Measurements from ENCODE around the gene SPTBN1. TPM values are rescaled to one million over a fixed set of nuclear protein-coding genes. Genes with fewer than 3 reads are reported as not detected.
A peak's percentile ranks its signal among the peaks of the same experiment; 100 is the strongest.
"Not testable (repeated sequence)": the region's sequence is repeated elsewhere in the genome, so short reads cannot be mapped to it uniquely, and the experiment has no call there.

Gene SPTBN1
- total RNA-seq, 1 experiment from 2014 or later, result 171 TPM

DNA sequence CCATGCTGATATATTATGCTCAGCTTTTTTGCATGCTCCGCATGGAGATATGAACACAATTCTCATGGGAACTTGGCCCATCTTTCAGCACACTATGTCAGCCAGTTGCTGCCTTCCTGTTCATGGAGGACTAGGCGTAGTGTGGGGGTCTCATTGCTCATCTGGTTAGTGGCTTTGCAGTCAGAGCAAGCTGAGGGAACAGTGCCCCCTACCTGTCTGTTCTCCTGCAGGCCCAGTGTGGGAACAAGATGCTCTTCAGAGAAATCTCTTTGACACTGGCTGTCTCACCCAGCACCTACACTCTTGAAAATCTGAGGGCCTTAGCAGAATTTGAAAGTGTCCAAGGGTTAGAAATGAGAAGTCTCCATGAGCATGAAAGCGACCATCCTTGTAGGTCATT lies 47.1 kb downstream of the SPTBN1 start:
- no peak overlapping the region for H3K4me3 Mint-ChIP-seq (ENCODE audit: unreplicated experiment)
- no peak overlapping the region for H3K27ac Mint-ChIP-seq (ENCODE audit: low read depth, unreplicated experiment)
- peak; percentile 38 for DNase-seq (ENCODE audit: unreplicated experiment)
- ChIA-PET CTCF (interaction anchor here (0.6 to 2.8 kb wide), 16 partner anchors 9 to 396 kb away, joined by 3 to 19 read pairs (median 3); no protein-coding TSS in a partner anchor), POLR2A (no interaction called here)
- BruUV-seq (replicated peaks), result no TSS peak
- intact Hi-C loops (cut with micrococcal nuclease), result loop anchor here (1.0 kb wide), 2 partner anchors 297 to 395 kb away; no protein-coding TSS in a partner anchor
- H3K4me1 Mint-ChIP-seq (ENCODE audit: insufficient read depth, unreplicated experiment), result no peaks in the 10 kb centered on the region
- no peaks in the 10 kb centered on the region for H3K36me3 Mint-ChIP-seq (ENCODE audit: insufficient read depth, unreplicated experiment)
- no peaks in the 10 kb centered on the region for H3K9me3 Mint-ChIP-seq (ENCODE audit: unreplicated experiment)
- no peaks in the 10 kb centered on the region for H3K27me3 Mint-ChIP-seq (ENCODE audit: insufficient read depth, unreplicated experiment)
- TF ChIP-seq, protein P1, sequence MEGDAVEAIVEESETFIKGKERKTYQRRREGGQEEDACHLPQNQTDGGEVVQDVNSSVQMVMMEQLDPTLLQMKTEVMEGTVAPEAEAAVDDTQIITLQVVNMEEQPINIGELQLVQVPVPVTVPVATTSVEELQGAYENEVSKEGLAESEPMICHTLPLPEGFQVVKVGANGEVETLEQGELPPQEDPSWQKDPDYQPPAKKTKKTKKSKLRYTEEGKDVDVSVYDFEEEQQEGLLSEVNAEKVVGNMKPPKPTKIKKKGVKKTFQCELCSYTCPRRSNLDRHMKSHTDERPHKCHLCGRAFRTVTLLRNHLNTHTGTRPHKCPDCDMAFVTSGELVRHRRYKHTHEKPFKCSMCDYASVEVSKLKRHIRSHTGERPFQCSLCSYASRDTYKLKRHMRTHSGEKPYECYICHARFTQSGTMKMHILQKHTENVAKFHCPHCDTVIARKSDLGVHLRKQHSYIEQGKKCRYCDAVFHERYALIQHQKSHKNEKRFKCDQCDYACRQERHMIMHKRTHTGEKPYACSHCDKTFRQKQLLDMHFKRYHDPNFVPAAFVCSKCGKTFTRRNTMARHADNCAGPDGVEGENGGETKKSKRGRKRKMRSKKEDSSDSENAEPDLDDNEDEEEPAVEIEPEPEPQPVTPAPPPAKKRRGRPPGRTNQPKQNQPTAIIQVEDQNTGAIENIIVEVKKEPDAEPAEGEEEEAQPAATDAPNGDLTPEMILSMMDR (IDR thresholded peaks at IDR 0.05; ENCODE audit: unreplicated experiment), result peak; percentile 50

DNA sequence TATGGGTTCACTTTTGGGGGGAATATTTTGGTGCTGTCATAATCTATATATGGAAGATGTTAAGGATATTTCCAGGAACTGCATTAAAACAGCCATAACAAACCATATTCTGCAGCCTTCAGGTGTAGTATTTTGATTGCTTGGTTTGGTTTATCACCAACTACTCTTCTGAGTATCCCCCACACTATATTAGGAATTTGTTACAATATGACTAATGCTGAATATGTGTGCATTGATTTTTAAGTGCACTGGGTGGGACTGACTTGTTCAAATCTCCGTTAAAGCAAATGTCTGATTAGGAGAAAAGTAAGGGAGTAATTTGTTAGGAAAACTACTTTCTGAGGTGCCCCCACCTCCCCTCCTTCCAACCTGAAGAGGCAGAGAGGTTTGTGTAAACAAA lies 47.7 kb downstream of the SPTBN1 start:
- CTCF ChIA-PET, result interaction anchor here (0.6 to 2.8 kb wide), 7 partner anchors 13 to 1916 kb away, joined by 3 to 19 read pairs (median 3); no protein-coding TSS in a partner anchor
- H3K9me3 Mint-ChIP-seq (ENCODE audit: unreplicated experiment), result no peaks in the 10 kb centered on the region
- H3K4me1 Mint-ChIP-seq (ENCODE audit: insufficient read depth, unreplicated experiment), result no peaks in the 10 kb centered on the region
- no TSS peak for BruUV-seq (replicated peaks)
- POLR2A ChIA-PET, result no interaction called here
- H3K27me3 Mint-ChIP-seq (ENCODE audit: insufficient read depth, unreplicated experiment), result no peaks in the 10 kb centered on the region
- no peak overlapping the region for H3K27ac Mint-ChIP-seq (ENCODE audit: low read depth, unreplicated experiment)
- H3K4me3 Mint-ChIP-seq (ENCODE audit: unreplicated experiment), result no peak overlapping the region
- TF ChIP-seq, protein P1 (IDR thresholded peaks at IDR 0.05; ENCODE audit: unreplicated experiment), result no peak
- no peaks in the 10 kb centered on the region for H3K36me3 Mint-ChIP-seq (ENCODE audit: insufficient read depth, unreplicated experiment)
- intact Hi-C loops (cut with micrococcal nuclease), result loop anchor here (1.0 kb wide), 2 partner anchors 298 to 396 kb away; no protein-coding TSS in a partner anchor
- no peak for DNase-seq (ENCODE audit: unreplicated experiment)

DNA sequence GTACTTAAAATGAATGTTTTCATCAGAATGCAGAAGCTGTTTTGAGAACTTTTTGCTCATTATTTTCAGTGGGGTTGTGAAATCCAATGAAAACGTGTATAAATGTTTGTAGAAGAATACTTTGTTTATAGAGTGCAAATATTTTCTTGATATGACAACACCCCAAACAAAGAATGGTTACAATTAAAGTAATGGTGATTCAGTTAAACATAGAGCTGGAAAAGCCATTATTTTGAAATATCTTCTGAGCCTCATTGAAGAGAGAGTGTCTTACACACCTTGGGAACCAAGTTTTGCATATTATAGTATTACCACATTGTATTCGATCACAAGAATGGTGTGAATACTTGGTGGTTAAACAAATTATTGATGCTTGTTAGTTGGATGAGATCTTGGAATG lies 48.7 kb downstream of the SPTBN1 start:
- POLR2A ChIA-PET, result no interaction called here
- Mint-ChIP-seq H3K27me3 (ENCODE audit: insufficient read depth, unreplicated experiment) (no peaks in the 10 kb centered on the region), H3K27ac (ENCODE audit: low read depth, unreplicated experiment) (no peak overlapping the region), H3K36me3 (ENCODE audit: insufficient read depth, unreplicated experiment) (no peaks in the 10 kb centered on the region), H3K4me3 (ENCODE audit: unreplicated experiment) (no peak overlapping the region), H3K9me3 (ENCODE audit: unreplicated experiment) (no peaks in the 10 kb centered on the region), H3K4me1 (ENCODE audit: insufficient read depth, unreplicated experiment) (no peaks in the 10 kb centered on the region)
- TF ChIP-seq, protein P1 (IDR thresholded peaks at IDR 0.05; ENCODE audit: unreplicated experiment), result no peak
- CTCF ChIA-PET, result interaction anchor here (0.5 to 1.9 kb wide), 5 partner anchors 14 to 550 kb away, joined by 3 to 7 read pairs (median 5); no protein-coding TSS in a partner anchor
- no peak for DNase-seq (ENCODE audit: unreplicated experiment)
- intact Hi-C loops (cut with micrococcal nuclease), result no loop called here
- BruUV-seq (replicated peaks), result no TSS peak

DNA sequence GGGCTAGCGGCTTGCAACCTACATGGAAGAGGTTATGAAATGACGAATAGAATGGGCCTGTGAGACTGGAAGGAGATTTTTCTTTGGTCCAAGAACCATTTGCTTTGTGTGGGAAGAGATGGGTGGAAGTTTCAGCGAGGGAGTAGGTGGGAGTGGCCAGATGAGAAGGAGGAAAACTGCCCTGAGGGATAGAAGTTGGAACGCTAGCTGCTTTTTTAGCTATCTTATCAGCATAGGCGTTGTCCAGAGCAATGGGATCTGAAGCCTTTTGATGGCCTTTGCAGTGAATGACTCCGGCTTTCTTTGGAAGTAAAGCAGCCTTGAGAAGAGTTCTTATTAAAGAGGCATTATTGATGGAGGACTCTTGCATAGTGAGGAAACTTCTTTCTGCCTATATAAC lies 52.4 kb downstream of the SPTBN1 start:
- intact Hi-C loops (cut with micrococcal nuclease), result no loop called here

DNA sequence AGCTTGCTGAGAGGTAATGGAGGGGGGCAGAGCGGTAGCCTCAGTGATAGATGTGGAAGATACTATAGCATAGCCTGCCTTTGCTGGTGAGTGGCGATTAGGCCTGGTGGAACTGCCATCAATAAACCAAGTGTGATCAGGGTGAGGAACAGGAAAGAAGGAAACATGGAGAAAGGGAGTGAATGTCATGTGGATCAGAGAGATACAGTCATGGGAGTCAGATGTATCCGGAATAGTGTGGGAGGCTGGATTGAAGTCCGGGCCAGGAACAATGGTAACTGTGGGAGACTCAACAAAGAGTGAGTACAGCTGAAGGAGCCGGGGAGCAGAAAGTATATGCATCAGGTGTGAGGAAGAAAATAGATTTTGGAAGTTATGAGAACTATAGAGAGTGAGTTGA lies 52.9 kb downstream of the SPTBN1 start:
- POLR2A ChIA-PET; DNase-seq (ENCODE audit: unreplicated experiment); BruUV-seq (replicated peaks); H3K9me3 Mint-ChIP-seq (ENCODE audit: unreplicated experiment); H3K27ac Mint-ChIP-seq (ENCODE audit: low read depth, unreplicated experiment); H3K27me3 Mint-ChIP-seq (ENCODE audit: insufficient read depth, unreplicated experiment); H3K4me3 Mint-ChIP-seq (ENCODE audit: unreplicated experiment); intact Hi-C loops (cut with micrococcal nuclease); H3K4me1 Mint-ChIP-seq (ENCODE audit: insufficient read depth, unreplicated experiment); H3K36me3 Mint-ChIP-seq (ENCODE audit: insufficient read depth, unreplicated experiment): not testable (repeated sequence)
- CTCF ChIA-PET, result interaction anchor here (0.7 kb wide), 1 partner anchor 407 kb away, joined by 3 read pairs; no protein-coding TSS in a partner anchor

More for the DNA sequence above, 52.4 kb downstream of the SPTBN1 start:
- POLR2A ChIA-PET, result interaction anchor here (0.7 kb wide), 1 partner anchor 100 kb away, joined by 4 read pairs; no protein-coding TSS in a partner anchor
- H3K36me3 Mint-ChIP-seq (ENCODE audit: insufficient read depth, unreplicated experiment), result no peaks in the 10 kb centered on the region
- H3K27ac Mint-ChIP-seq (ENCODE audit: low read depth, unreplicated experiment), result no peak overlapping the region
- CTCF ChIA-PET, result no interaction called here
- H3K4me3 Mint-ChIP-seq (ENCODE audit: unreplicated experiment), result no peak overlapping the region
- H3K27me3 Mint-ChIP-seq (ENCODE audit: insufficient read depth, unreplicated experiment), result no peaks in the 10 kb centered on the region
- no peak for DNase-seq (ENCODE audit: unreplicated experiment)
- BruUV-seq (replicated peaks), result no TSS peak
- TF ChIP-seq, protein P1 (IDR thresholded peaks at IDR 0.05; ENCODE audit: unreplicated experiment), result no peak
- no peaks in the 10 kb centered on the region for H3K4me1 Mint-ChIP-seq (ENCODE audit: insufficient read depth, unreplicated experiment)
- H3K9me3 Mint-ChIP-seq (ENCODE audit: unreplicated experiment), result no peaks in the 10 kb centered on the region
